HEK293 (cell line): Measurements from ENCODE around the gene PDE6C.

ENCODE experiments used
- CTCF ChIA-PET: fragments of 350-600 bp; formaldehyde crosslinking; extraction: SDS; loops from one replicate; lab custom pipeline; 2021; ENCODE audit warnings: antibody characterized with exemption; lab: Yijun Ruan, JAX
- POLR2A ChIA-PET: fragments of 300-600 bp; formaldehyde crosslinking; extraction: SDS; loops from one replicate; lab custom pipeline; 2020; ENCODE audit warnings: antibody characterized with exemption, inconsistent platforms; lab: Yijun Ruan, JAX
- H3K27ac ChIP-seq: fragments of 200-500 bp; sonication (Bioruptor generic); 2 replicates; pipeline ENCODE4 v1.5.1; 2014; ENCODE audit warnings: low read depth, low read length, control low read depth, inconsistent platforms; ENCODE audit errors: extremely low read depth
- H3K36me3 ChIP-seq, 2 experiments: fragments of 200-500 bp in 1 of 2; sonication (Bioruptor generic) in 1 of 2; 1 replicate in 1 of 2; 2 replicates in 1 of 2; pipeline ENCODE4 v1.5.1; 2014 to 2017; ENCODE audit warnings: inconsistent platforms in 2 of 2, low read length in 2 of 2; ENCODE audit not compliant: control insufficient read depth in 2 of 2, insufficient read depth in 1 of 2
- H3K4me1 ChIP-seq: fragments of 200-500 bp; sonication (Bioruptor generic); 2 replicates; pipeline ENCODE4 v1.5.1; 2014; ENCODE audit warnings: mild to moderate bottlenecking, low read length, inconsistent platforms; ENCODE audit not compliant: control insufficient read depth, insufficient read depth
- H3K4me3 ChIP-seq: 2 replicates; pipeline ENCODE4 v1.5.1; 2011; ENCODE audit warnings: low read depth, mild to moderate bottlenecking, control low read depth, low read length, moderate library complexity
- H3K9me3 ChIP-seq: fragments of 200-500 bp; sonication (Bioruptor generic); 2 replicates; pipeline ENCODE4 v1.5.1; 2014; ENCODE audit warnings: low read depth, low read length, inconsistent platforms; ENCODE audit not compliant: control insufficient read depth, insufficient read depth
- HOXC10 ChIP-seq: sonication (generic); formaldehyde crosslinking; IDR thresholded peaks from 2 replicates; pipeline ENCODE4 v1.8.1; 2023; ENCODE audit warnings: mild to moderate bottlenecking, missing genetic modification reagents
- HOXD13 ChIP-seq: sonication (generic); formaldehyde crosslinking; IDR thresholded peaks from 2 replicates; pipeline ENCODE4 v1.8.0; 2022; ENCODE audit warnings: missing genetic modification reagents, borderline replicate concordance
- SP3 ChIP-seq: fragments of 450-650 bp; formaldehyde crosslinking; IDR thresholded peaks from 2 replicates; pipeline ENCODE4 v1.5.1; 2016; ENCODE audit warnings: missing biosample characterization, missing genetic modification characterization
- TSHZ1 ChIP-seq: fragments of 450-650 bp; formaldehyde crosslinking; IDR thresholded peaks from 2 replicates; pipeline ENCODE4 v1.5.1; 2016; ENCODE audit warnings: missing biosample characterization, missing genetic modification characterization, borderline replicate concordance
- ZBTB48 ChIP-seq: fragments of 450-650 bp; formaldehyde crosslinking; IDR thresholded peaks from 2 replicates; pipeline ENCODE4 v1.5.1; 2016; ENCODE audit warnings: missing biosample characterization, missing genetic modification characterization
- ZNF157 ChIP-seq: fragments of 450-650 bp; formaldehyde crosslinking; IDR thresholded peaks from 2 replicates; pipeline ENCODE4 v1.5.1; 2016; ENCODE audit warnings: missing biosample characterization, missing genetic modification characterization
- ZNF184 ChIP-seq: fragments of 450-650 bp; IDR thresholded peaks from 2 replicates; pipeline ENCODE4 v1.5.1; 2018; ENCODE audit warnings: missing biosample characterization, mild to moderate bottlenecking, missing genetic modification characterization
- ZNF354C ChIP-seq: fragments of 450-650 bp; formaldehyde crosslinking; IDR thresholded peaks from 2 replicates; pipeline ENCODE4 v1.5.1; 2016; ENCODE audit warnings: missing biosample characterization, missing genetic modification characterization, low read depth, borderline replicate concordance
- ZNF48 ChIP-seq: fragments of 450-650 bp; formaldehyde crosslinking; IDR thresholded peaks from 2 replicates; pipeline ENCODE4 v1.5.1; 2016; ENCODE audit warnings: missing biosample characterization, missing genetic modification characterization
- ZNF501 ChIP-seq: fragments of 450-650 bp; formaldehyde crosslinking; IDR thresholded peaks from 2 replicates; pipeline ENCODE4 v1.5.1; 2016; ENCODE audit warnings: missing biosample characterization, missing genetic modification characterization
- ZNF558 ChIP-seq: fragments of 450-650 bp; formaldehyde crosslinking; IDR thresholded peaks from 2 replicates; pipeline ENCODE4 v1.5.1; 2016; ENCODE audit warnings: missing biosample characterization, missing genetic modification characterization
- ZNF624 ChIP-seq: fragments of 450-650 bp; formaldehyde crosslinking; IDR thresholded peaks from 2 replicates; pipeline ENCODE4 v1.5.1; 2017; ENCODE audit warnings: missing biosample characterization, missing genetic modification characterization
- ZNF654 ChIP-seq: fragments of 450-650 bp; formaldehyde crosslinking; IDR thresholded peaks from 2 replicates; pipeline ENCODE4 v1.5.1; 2016; ENCODE audit warnings: low read depth, missing biosample characterization, missing genetic modification characterization
- ZNF658 ChIP-seq: fragments of 450-650 bp; formaldehyde crosslinking; IDR thresholded peaks from 2 replicates; pipeline ENCODE4; 2016; ENCODE audit warnings: missing biosample characterization, missing genetic modification characterization
- ZNF843 ChIP-seq: fragments of 450-650 bp; formaldehyde crosslinking; IDR thresholded peaks from 2 replicates; pipeline ENCODE4 v1.5.1; 2016; ENCODE audit warnings: missing biosample characterization, missing genetic modification characterization
- TF ChIP-seq, protein P1 (sequence below): fragments of 450-650 bp; formaldehyde crosslinking; IDR thresholded peaks from 2 replicates; pipeline ENCODE4 v1.5.1; 2017; ENCODE audit warnings: missing biosample characterization, missing genetic modification characterization
- TF ChIP-seq, protein P2 (sequence below): fragments of 450-650 bp; formaldehyde crosslinking; IDR thresholded peaks from 2 replicates; pipeline ENCODE4 v1.5.1; 2016; ENCODE audit warnings: missing biosample characterization, missing genetic modification characterization

Gene PDE6C

GRCh38 chr10:93567277-93568104 lies 44.8 kb upstream of the PDE6C start:
- TF ChIP-seq ZNF354C (tag by site-specific recombination) = no peak
- TF ChIP-seq ZNF624 (tag by site-specific recombination) = no peak
- ChIA-PET POLR2A (no interaction called here), CTCF (interaction anchor here (0.6 to 1.4 kb wide), 3 partner anchors 8 to 15 kb away, joined by 3 to 6 read pairs (median 3); no protein-coding TSS in a partner anchor)
- no peak overlapping the region for H3K27ac ChIP-seq
- H3K4me1 ChIP-seq = no peaks in the 10 kb centered on the region
- no peaks in the 10 kb centered on the region for H3K9me3 ChIP-seq
- H3K4me3 ChIP-seq = no peak overlapping the region
- H3K36me3 ChIP-seq = no peaks in the 10 kb centered on the region

- no peaks in the 10 kb centered on the region for H3K4me1 ChIP-seq
- H3K27ac ChIP-seq = no peak overlapping the region
- H3K4me3 ChIP-seq = no peak overlapping the region
- POLR2A ChIA-PET = no interaction called here
- TF ChIP-seq ZNF184 (tag by site-specific recombination) = no peak
- TF ChIP-seq, all 188 proteins: peak for 0
- CTCF ChIA-PET = interaction anchor here (0.6 to 1.4 kb wide), 5 partner anchors 8 to 32 kb away, joined by 3 to 6 read pairs (median 3); no protein-coding TSS in a partner anchor
- no peaks in the 10 kb centered on the region for H3K36me3 ChIP-seq
- no peaks in the 10 kb centered on the region for H3K9me3 ChIP-seq
These were observed 44.3 kb upstream of the PDE6C start for GRCh38 chr10:93568105-93568390.

DNA sequence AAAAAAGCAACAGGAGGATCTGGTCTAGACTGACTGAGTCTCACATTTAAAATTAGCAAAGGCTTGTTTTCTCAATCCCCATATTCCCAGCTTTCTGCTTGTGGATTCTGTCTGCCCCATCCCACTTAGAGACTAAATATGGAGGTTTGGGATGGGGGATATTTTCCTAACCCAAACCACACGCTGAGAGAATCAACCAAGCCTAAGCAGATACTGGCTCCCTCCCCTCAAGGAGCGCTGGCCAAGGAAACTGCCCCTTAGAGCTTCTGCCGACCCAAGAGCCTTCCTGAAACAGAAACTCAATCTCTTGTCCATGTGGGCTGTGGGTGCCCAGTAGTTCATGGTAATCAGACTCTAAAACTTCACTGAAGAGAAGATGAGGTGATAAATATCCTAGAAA lies 42.0 kb upstream of the PDE6C start:
- ChIA-PET CTCF (interaction anchor here (0.7 to 0.9 kb wide), 2 partner anchors 16 to 175 kb away, joined by 3 to 4 read pairs; no protein-coding TSS in a partner anchor), POLR2A (no interaction called here)
- peaks cover 6% of the 10 kb centered on the region; the same call in 1 of the 2 replicates for H3K4me1 ChIP-seq
- no peak overlapping the region for H3K27ac ChIP-seq
- no peaks in the 10 kb centered on the region for H3K9me3 ChIP-seq
- peak; percentile 46; the same call in 1 of the 2 replicates for TF ChIP-seq ZBTB48 (tag by site-specific recombination)
- no peak for TF ChIP-seq SP3 (tag by site-specific recombination)
- TF ChIP-seq, all 188 proteins: peak for 1
- Histone ChIP-seq H3K4me3 (no peak overlapping the region), H3K36me3 (no peaks in the 10 kb centered on the region)

DNA sequence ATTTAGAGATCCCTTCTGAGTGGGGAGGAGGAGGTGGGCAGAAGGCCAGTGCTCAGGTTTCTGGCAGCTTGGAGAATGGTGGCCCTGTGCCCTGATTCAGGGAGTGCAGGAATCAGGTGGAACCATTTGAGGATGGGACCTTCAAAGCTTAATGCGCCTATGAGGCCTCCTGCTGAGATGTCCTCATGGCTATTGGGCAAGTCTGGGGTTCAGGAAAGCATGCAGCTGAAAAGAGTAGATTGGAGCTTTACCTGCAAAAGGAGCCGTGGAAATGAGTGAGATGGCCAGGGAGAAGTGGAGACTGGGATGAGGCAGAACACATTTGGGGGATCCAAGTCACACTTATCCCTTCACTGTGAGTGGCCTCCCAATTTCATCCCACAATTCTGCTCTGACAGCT lies 39.7 kb upstream of the PDE6C start:
- Histone ChIP-seq H3K4me3 (no peak overlapping the region), H3K9me3 (no peaks in the 10 kb centered on the region), H3K27ac (no peak overlapping the region), H3K36me3 (no peaks in the 10 kb centered on the region), H3K4me1 (peaks cover 6% of the 10 kb centered on the region; the same call in 1 of the 2 replicates)
- no peak for TF ChIP-seq ZNF157 (tag by site-specific recombination)
- TF ChIP-seq HOXC10 = no peak
- TF ChIP-seq HOXD13 (CRISPR knock-in tag) = no peak
- TF ChIP-seq ZNF658 (tag by site-specific recombination) = no peak
- TF ChIP-seq ZNF184 (tag by site-specific recombination) = no peak
- TF ChIP-seq ZNF558 = no peak
- no peak for TF ChIP-seq ZNF654 (tag by site-specific recombination)
- ChIA-PET CTCF (no interaction called here), POLR2A (no interaction called here)

DNA sequence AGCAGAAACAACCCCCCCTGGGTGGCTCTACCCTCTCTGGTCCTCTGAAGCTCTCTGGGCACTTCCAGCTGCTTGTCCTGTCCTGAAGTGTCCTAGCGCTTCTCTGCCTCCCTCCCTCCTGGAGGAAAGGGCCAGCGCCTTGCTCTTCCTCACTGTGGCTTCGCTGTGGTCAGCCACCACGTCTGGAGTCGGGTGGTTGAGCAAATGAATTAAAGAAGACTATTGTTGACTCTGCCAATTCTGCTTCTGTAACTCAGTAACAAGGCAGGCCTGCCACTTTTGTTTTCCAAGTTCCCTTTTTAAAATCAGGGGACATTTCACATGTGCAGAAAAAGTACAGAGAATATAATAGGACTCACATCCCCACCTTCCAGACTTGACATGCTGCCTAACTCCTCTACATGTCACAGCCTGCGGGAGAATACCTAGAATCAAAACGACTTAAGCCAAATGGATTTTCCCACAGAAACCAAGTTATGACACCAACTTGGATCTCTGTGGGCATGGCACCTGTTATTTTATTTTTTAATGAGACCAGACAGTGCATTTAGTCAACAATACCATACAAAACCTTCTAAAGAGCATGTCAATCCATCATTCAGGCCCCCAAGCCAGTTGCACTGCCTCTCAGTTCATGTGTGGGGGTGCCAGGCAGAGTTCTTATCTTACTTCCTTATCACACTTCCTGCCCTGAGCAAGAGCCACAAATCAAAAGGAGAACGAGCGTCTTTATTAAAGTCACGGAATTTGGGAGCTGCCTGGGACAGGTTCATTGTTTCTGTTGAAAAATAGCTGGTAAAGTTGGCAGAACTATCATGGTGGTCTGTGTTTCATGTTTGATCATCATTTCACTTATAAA lies 39.1 kb upstream of the PDE6C start:
- Histone ChIP-seq H3K27ac (no peak overlapping the region), H3K9me3 (no peaks in the 10 kb centered on the region), H3K4me3 (no peak overlapping the region), H3K4me1 (peaks cover 6% of the 10 kb centered on the region; the same call in 1 of the 2 replicates), H3K36me3 (no peaks in the 10 kb centered on the region)
- ChIA-PET POLR2A (no interaction called here), CTCF (interaction anchor here (0.8 to 1.2 kb wide), 2 partner anchors 19 to 62 kb away, joined by 3 to 4 read pairs; no protein-coding TSS in a partner anchor)
- no peak for TF ChIP-seq ZNF501 (tag by site-specific recombination)
- no peak for TF ChIP-seq TSHZ1 (tag by site-specific recombination)
- TF ChIP-seq ZNF843 = no peak
- TF ChIP-seq ZNF48 (tag by site-specific recombination) = no peak
- TF ChIP-seq, protein P1, sequence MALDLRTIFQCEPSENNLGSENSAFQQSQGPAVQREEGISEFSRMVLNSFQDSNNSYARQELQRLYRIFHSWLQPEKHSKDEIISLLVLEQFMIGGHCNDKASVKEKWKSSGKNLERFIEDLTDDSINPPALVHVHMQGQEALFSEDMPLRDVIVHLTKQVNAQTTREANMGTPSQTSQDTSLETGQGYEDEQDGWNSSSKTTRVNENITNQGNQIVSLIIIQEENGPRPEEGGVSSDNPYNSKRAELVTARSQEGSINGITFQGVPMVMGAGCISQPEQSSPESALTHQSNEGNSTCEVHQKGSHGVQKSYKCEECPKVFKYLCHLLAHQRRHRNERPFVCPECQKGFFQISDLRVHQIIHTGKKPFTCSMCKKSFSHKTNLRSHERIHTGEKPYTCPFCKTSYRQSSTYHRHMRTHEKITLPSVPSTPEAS (tag by site-specific recombination) = no peak
- TF ChIP-seq, protein P2, sequence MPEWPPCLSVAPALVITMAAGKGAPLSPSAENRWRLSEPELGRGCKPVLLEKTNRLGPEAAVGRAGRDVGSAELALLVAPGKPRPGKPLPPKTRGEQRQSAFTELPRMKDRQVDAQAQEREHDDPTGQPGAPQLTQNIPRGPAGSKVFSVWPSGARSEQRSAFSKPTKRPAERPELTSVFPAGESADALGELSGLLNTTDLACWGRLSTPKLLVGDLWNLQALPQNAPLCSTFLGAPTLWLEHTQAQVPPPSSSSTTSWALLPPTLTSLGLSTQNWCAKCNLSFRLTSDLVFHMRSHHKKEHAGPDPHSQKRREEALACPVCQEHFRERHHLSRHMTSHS (tag by site-specific recombination) = no peak
